CD4-positive, alpha-beta T cell treated with Interleukin-6 at 100 ng/mL for 8 hours (primary cell): ENCODE measurements around the gene BOLA2B.
"Not testable (repeated sequence)": the region's sequence is repeated elsewhere in the genome, so short reads cannot be mapped to it uniquely, and the experiment has no call there.

Experiments
- DNase-seq: peaks from one replicate; pipeline ENCODE4 v3.0.0-alpha.2; 2020; ENCODE audit warnings: mixed read lengths, low spot score

The BOLA2B gene

GRCh38 chr16:30184096-30184890, 9.2 kb downstream of the BOLA2B start:
- peak; percentile 91 for DNase-seq

DNA sequence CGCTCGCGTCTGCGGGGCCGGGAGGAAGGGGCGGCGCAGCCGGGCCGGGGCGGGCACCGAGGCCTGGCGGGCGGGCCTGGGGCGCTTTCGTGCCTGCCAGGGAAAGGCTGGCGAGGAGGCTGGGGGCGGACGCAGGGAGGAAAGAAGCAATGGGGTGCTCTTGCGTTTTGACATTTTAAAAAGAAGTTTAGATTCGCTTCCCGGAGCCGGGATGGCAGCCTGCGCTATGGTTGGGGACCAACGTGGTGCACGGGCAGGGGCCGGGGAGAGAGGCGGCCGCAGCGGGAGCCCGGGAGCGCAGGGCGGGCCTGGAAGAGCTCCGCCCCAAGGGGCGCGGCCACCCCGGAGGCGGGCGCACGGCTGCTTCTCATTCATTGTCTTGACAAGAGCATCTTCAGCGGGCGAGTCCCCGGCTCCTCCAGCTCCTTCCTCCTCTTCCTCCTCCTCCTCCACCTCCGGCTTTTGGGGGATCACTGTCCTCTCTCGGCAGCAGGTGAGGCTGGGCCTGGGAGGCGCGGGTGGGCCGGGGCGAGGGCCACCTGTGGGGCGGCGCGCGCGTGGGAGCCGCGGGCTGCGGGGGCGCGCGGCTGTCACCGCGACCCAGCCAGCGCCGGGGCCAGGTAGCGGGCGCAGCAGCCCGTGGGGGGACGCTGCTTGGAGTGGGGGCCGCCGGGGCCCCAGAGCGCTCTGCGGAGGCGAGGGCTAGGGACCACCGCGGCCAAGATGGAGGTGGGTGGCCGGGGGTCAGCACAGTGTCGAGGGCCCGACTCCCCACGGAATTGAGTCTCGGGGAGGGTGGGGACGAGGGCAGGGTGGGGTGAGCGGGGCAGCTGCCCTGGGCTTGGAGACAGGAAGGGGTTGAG, 10.0 kb downstream of the BOLA2B start, which contains the start of gene CORO1A:
CORO1A (plus strand) TSS at position 370 of the 863 bp plus-strand sequence. CDS start 1,608 bp downstream, outside the sequence.
- peak; percentile 82 for DNase-seq

- DNase-seq, result no peak
Measured at GRCh38 chr16:30180741-30181140, 12.7 kb downstream of the BOLA2B start.

DNA sequence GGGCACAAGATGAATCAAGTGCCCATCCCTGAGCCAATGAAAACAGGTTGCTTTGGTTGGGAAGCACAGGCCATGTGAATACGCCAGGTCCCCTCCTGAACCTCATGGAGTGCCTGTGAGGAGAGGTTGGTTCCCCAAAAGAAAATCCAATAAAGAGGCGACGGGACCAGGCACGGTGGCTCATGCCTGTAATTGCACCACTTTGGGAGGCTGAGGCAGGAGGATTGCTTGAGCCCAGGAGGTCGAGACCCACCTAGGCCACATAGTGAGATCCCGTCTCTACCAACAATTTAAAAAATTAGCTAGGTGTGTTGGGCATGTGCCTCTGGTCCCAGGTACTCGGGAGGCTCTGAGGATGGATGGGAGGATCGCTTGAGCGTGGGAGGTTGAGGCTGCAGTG, 13.5 kb downstream of the BOLA2B start:
- no peak for DNase-seq

DNA sequence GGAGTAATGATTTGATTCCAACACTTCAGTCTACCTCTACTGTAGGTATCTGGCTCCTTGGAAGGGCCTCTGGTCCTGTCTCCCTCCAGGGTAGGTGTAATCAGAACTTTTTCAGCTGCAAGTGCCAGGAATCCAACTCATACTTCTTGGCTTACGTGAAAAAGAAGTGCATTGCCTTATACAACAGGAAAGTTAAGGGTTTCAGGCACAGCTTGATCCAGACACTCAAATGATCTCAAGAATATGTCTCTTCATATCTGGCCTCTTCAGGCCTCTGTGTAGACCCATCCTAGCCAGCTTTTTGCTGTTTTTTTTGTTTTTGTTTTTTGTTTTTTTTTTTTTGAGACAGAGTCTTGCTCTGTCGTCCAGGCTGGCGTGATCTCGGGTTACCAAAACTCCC, 14.3 kb downstream of the BOLA2B start:
- no peak for DNase-seq

DNA sequence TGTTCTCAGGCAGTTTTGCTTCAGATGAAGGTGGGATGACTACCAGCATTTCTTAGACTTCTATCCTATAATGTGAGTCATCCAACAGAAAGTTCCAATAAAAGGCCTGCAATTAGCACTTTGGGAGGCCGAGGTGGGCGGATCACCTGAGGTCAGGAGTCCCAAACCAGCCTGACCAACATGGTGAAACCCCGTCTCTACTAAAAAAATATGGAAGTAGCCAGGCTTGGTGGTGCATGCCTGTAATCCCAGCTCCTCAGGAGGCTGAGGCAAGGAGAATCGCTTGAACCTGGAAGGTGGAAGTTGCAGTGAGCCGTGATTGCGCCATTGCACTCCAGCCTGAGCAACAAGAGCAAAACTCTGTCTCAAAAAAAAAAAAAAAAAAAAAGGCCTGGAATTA, 16.6 kb downstream of the BOLA2B start:
- DNase-seq, result not testable (repeated sequence)

DNA sequence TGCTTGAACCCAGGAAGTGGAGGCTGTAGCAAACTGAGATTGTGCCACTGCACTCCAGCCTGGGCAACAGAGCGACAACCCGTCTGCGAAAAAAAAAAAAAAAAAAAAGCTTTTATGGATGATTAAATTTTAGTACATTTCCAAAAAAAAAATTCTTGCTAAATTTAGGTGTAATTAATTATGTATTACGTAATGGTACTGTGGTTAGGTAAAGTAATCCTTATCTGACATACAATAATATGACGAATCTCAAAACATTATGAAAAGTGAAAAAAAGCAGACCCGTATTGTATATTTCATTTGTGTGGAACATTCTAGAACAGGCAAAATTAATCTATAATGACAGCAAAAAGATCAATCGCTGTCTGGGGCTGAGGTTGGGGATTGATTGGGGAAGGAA, 20.4 kb downstream of the BOLA2B start:
- DNase-seq, result no peak

DNA sequence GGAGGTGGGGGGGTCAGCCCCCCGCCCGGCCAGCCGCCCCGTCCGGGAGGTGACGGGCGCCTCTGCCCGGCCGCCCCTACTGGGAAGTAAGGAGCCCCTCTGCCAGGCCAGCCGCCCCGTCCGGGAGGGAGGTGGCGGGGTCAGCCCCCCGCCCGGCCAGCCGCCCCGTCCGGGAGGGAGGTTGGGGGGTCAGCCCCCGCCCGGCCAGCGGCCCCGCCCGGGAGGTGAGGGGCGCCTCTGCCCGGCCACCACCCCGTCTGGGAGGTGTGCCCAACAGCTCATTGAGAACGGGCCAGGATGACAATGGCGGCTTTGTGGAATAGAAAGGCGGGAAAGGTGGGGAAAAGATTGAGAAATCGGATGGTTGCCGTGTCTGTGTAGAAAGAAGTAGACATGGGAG, 23.3 kb downstream of the BOLA2B start:
- not testable (repeated sequence) for DNase-seq

DNA sequence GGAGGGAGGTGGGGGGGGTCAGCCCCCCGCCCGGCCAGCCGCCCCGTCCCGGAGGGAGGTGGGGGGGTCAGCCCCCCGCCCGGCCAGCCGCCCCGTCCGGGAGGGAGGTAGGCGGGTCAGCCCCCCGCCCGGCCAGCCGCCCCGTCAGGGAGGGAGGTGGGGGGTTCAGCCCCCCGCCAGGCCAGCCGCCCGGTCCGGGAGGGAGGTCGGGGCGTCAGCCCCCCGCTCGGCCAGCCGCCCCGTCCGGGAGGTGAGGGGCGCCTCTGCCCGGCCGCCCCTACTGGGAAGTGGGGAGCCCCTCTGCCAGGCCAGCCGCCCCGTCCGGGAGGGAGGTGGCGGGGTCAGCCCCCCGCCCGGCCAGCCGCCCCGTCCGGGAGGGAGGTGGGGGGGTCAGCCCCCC, 24.1 kb downstream of the BOLA2B start:
- not testable (repeated sequence) for DNase-seq

DNA sequence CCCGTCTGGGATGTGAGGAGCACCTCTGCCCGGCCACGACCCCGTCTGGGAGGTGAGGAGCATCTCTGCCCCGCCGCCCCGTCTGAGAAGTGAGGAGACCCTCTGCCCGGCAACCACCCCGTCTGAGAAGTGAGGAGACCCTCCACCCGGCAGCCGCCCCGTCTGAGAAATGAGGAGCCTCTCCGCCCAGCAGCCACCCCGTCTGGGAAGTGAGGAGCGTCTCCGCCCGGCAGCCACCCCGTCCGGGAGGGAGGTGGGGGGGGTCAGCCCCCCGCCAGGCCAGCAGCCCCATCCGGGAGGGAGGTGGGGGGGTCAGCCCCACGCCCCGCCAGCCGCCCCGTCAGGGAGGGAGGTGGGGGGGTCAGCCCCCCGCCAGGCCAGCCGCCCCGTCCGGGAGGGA, 24.7 kb downstream of the BOLA2B start:
- DNase-seq, result not testable (repeated sequence)

DNA sequence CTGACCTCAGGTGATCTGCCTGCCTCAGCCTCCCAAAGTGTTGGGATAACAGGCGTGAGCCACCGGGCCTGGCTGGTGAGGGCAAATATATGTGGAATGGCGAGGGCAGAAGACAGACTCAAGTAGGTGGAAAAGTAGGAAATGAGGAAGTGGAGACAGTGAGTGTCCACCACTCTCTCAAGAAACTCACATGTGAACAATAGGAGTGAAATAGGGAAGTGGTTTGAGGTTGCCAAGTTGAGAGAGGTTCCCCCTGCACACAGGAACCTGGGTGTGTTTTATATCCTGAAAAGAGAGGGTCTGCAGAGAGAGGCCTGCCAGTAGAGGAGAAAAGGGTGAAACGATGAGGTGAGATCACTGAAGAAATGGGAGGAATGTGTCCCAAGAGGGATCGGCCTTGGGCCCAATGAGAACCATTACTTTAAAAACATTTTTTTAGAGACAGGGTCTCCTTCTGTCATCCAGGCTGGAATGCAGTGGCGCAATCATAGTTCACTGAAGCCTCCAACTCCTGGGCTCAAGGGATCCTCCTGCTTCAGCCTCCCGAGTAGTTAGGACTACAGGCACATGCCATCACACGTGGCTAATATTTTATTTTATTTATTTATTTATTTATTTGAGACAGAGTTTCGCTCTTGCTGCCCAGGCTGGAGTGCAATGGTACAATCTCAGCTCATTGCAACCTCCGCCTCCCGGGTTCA, 27.1 kb downstream of the BOLA2B start:
- DNase-seq, result peak; percentile 7

- DNase-seq, result no peak
Measured at GRCh38 chr16:30163538-30163937, 29.9 kb downstream of the BOLA2B start.

DNA sequence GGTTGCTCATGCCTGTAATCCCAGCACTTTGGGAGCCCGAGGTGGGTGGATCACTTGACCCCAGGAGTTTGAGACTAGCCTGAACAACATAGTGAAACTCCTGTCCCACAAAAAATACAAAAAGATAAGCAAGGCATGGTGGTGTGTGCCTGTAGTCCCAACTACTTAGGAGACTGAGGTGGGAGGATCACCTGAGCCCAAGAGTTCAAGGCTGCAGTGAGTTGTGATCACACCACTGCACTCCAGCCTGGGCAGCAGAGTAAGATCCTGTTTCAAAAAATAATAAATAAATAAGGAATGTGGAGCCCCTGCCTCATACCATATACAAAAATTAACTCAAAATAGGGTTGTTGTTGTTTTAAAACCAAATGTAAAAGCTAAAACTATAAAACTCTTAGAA, 36.3 kb downstream of the BOLA2B start:
- no peak for DNase-seq

DNA sequence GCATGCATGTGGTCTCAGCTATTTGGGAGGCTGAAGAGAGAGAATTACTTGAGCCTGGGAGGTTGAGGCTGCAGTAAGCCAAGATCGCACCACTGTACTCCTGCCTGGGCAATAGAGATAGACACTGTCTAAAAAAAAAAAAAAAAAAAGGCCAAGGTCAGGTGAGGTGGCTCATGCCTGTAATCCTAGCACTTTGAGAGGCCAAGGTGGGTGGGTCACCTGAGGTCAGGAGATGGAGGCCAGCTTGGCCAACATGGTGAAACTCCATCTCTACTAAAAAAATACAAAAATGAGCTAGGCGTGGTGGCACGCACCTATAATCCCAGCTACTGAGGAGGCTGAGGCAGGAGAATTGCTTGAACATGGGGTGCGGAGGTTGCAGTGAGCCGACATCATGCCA, 38.3 kb downstream of the BOLA2B start:
- no peak for DNase-seq

- no peak for DNase-seq
Measured at GRCh38 chr16:30152517-30152916, 40.9 kb downstream of the BOLA2B start.

GRCh38 chr16:30151091-30151490, 42.4 kb downstream of the BOLA2B start:
- no peak for DNase-seq

GRCh38 chr16:30149250-30149930, 44.1 kb downstream of the BOLA2B start:
- no peak for DNase-seq

GRCh38 chr16:30147843-30148510, 45.5 kb downstream of the BOLA2B start:
- no peak for DNase-seq

DNA sequence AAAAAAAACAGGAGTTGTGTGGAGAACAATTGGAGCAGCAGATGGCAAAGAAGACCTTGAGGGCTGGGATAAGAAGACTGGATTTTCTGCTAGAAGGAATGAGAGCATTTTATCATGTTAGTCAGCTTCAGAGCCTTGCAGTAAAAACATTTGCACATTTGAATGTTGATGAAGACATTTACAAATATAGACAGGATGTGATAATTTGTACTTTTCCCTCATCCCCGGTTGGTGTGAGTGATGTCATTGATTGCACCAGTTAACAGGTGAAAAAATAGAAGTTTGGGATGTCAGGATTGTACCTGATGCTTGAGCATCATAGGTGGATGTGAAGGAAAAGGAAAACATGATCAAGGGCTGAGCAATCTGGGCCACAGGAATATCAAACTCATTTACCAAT, 47.8 kb downstream of the BOLA2B start:
- DNase-seq, result no peak

DNA sequence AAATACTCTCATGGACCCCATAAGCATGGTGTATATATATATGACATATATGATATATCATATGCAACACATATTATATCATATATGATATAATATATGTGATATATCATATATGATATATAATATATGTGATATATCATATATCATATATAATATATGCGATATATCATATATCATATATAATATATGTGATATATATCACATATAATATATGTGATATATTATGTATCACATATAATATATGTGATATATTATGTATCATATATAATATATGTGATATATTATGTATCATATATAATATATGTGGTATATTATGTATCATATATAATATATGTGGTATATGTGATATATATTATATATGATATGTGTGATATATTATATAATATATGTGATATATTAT, 48.5 kb downstream of the BOLA2B start:
- DNase-seq, result no peak

DNA sequence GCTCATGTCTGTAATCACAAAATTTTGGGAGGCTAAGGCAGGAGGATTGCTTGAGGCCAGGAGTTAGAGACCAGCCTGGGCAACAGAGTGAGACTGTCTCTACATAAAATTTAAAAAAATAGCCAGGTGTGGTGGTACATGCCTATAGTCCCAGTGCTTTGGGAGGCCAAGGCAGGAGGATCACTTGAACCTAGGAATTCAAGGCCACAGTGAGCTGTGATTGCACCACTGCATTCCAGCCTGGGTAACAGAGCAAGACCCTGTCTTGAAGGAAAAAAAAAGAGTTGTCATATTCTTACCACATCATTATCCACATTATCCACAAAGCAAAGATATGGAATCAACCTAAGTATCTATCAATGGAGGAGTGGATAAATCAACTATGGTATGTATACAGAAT, 49.4 kb downstream of the BOLA2B start:
- no peak for DNase-seq
